Measurements from ENCODE around the gene STK32B.

The STK32B gene

GRCh38 chr4:5101571-5101970 is 50.3 kb downstream of the STK32B start:
- DNase-seq = no peak
- no peak overlapping the region for H3K27ac ChIP-seq
- peaks cover 5% of the 10 kb centered on the region for H3K9me3 ChIP-seq (ENCODE audit: severe bottlenecking)
- TF ChIP-seq CTCF (IDR thresholded peaks at IDR 0.05; ENCODE audit: low read depth, low read length) = no peak
- H3K27me3 ChIP-seq (ENCODE audit: insufficient read depth, low read depth, severe bottlenecking) = no peaks in the 10 kb centered on the region
- H3K36me3 ChIP-seq = no peaks in the 10 kb centered on the region
- H3K4me3 ChIP-seq (ENCODE audit: low read depth, low read length) = no peak overlapping the region

- Histone ChIP-seq H3K27ac (no peak overlapping the region), H3K4me3 (ENCODE audit: low read depth, low read length) (no peak overlapping the region), H3K27me3 (ENCODE audit: insufficient read depth, low read depth, severe bottlenecking) (no peaks in the 10 kb centered on the region), H3K36me3 (no peaks in the 10 kb centered on the region), H3K9me3 (ENCODE audit: severe bottlenecking) (no peaks in the 10 kb centered on the region)
- TF ChIP-seq CTCF (IDR thresholded peaks at IDR 0.05; ENCODE audit: low read depth, low read length) = no peak
- no peak for DNase-seq
These were observed 59.6 kb downstream of the STK32B start for GRCh38 chr4:5110901-5111300.

GRCh38 chr4:5112333-5113095 is 61.2 kb downstream of the STK32B start:
- Histone ChIP-seq H3K36me3 (no peaks in the 10 kb centered on the region), H3K27me3 (ENCODE audit: insufficient read depth, low read depth, severe bottlenecking) (no peaks in the 10 kb centered on the region), H3K27ac (no peak overlapping the region), H3K9me3 (ENCODE audit: severe bottlenecking) (no peaks in the 10 kb centered on the region), H3K4me3 (ENCODE audit: low read depth, low read length) (no peak overlapping the region)
- DNase-seq = no peak
- TF ChIP-seq CTCF (IDR thresholded peaks at IDR 0.05; ENCODE audit: low read depth, low read length) = no peak

- DNase-seq = no peak
- Histone ChIP-seq H3K27ac (no peak overlapping the region), H3K9me3 (ENCODE audit: severe bottlenecking) (no peaks in the 10 kb centered on the region), H3K27me3 (ENCODE audit: insufficient read depth, low read depth, severe bottlenecking) (no peaks in the 10 kb centered on the region), H3K4me3 (ENCODE audit: low read depth, low read length) (no peak overlapping the region), H3K36me3 (no peaks in the 10 kb centered on the region)
- TF ChIP-seq CTCF (IDR thresholded peaks at IDR 0.05; ENCODE audit: low read depth, low read length) = no peak
These were observed 63.7 kb downstream of the STK32B start for GRCh38 chr4:5114950-5115349.

- DNase-seq = no peak
- H3K36me3 ChIP-seq = no peaks in the 10 kb centered on the region
- no peaks in the 10 kb centered on the region for H3K27me3 ChIP-seq (ENCODE audit: insufficient read depth, low read depth, severe bottlenecking)
- H3K9me3 ChIP-seq (ENCODE audit: severe bottlenecking) = no peaks in the 10 kb centered on the region
- no peak overlapping the region for H3K4me3 ChIP-seq (ENCODE audit: low read depth, low read length)
- no peak for TF ChIP-seq CTCF (IDR thresholded peaks at IDR 0.05; ENCODE audit: low read depth, low read length)
- H3K27ac ChIP-seq = no peak overlapping the region
These were observed 67.0 kb downstream of the STK32B start for GRCh38 chr4:5118091-5118786.
